ENCODE measurements around the gene IDH3B.

The IDH3B gene

DNA sequence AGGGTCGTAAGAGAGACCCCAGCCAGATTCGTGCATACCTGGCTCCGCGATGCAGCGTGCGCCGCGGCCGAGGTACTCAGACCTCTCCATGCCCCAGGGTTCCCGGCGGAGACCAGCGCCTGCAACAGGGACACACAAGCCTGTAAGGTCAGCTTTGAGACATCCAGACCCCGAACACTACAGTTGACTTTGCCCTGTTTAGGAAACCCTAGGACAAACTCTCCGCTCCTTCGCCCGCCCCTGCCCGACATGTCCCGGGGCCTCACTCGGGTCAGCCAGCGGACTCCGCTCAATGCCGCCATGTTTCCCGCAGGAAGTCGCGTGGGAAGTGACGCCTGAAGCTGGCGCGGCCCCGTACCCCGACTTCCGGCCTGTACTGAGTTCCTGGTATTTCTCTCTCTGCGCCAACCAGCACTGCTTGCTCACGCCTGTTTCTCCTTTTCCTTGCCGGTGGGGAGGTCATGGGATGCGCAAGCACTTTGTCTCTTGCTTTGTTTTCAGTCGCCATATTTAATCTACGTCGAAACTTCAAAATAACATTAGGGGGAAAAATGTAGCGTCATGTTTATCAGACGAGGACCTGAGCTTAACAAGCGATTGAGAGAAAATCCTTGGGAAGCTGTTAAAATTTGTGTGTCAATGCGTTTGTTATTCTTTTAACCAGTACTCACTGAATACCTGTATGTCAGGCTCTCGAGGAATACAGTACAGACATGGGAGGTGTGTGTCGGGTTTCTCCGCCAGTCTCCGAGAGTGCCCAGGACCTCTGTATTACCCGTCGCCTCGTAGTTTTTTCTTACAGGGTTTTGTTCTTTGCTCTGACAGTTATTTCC lies at the start of gene IDH3B:
IDH3B (minus strand) TSS at position 330 of the 833 bp plus-strand sequence; CDS start at position 302, 28 bp downstream.
- TF ChIP-seq, protein P1, sequence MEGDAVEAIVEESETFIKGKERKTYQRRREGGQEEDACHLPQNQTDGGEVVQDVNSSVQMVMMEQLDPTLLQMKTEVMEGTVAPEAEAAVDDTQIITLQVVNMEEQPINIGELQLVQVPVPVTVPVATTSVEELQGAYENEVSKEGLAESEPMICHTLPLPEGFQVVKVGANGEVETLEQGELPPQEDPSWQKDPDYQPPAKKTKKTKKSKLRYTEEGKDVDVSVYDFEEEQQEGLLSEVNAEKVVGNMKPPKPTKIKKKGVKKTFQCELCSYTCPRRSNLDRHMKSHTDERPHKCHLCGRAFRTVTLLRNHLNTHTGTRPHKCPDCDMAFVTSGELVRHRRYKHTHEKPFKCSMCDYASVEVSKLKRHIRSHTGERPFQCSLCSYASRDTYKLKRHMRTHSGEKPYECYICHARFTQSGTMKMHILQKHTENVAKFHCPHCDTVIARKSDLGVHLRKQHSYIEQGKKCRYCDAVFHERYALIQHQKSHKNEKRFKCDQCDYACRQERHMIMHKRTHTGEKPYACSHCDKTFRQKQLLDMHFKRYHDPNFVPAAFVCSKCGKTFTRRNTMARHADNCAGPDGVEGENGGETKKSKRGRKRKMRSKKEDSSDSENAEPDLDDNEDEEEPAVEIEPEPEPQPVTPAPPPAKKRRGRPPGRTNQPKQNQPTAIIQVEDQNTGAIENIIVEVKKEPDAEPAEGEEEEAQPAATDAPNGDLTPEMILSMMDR (IDR thresholded peaks at IDR 0.05; ENCODE audit: low read depth, low read length), result no peak
- DNase-seq (ENCODE audit: low read depth in 2 of 2), result peak; percentile 93 to 94
- peak within 1 kb of the TSS; percentile 99 to 100 for H3K4me3 ChIP-seq (replicated peaks in 1 of 2; ENCODE audit: low read depth in 2 of 2, low read length in 2 of 2)

DNA sequence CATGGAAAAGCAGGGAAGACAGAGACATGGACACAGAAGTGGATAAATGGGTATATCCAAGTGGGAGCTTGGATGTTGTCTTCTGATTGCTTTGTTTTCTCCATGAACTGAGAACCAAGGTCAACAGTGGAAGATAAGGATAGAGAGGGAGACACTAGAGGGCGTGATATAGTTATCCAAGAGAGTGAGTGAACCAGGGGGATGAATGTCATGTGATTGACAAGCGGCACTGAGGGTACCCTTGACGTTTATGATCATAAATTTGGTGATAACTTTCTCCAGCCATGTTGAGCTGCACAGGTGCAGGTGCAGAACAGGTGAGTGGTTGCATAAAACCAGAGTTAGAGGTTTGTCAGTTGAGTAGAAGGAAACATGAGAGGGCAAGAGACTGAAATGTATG lies 49.3 kb upstream of the IDH3B start:
- H3K4me3 ChIP-seq (replicated peaks in 1 of 2; ENCODE audit: low read depth in 2 of 2, low read length in 2 of 2), result no peak overlapping the region
- TF ChIP-seq, protein P1 (IDR thresholded peaks at IDR 0.05; ENCODE audit: low read depth, low read length), result no peak
- no peak for DNase-seq (ENCODE audit: low read depth in 2 of 2)

DNA sequence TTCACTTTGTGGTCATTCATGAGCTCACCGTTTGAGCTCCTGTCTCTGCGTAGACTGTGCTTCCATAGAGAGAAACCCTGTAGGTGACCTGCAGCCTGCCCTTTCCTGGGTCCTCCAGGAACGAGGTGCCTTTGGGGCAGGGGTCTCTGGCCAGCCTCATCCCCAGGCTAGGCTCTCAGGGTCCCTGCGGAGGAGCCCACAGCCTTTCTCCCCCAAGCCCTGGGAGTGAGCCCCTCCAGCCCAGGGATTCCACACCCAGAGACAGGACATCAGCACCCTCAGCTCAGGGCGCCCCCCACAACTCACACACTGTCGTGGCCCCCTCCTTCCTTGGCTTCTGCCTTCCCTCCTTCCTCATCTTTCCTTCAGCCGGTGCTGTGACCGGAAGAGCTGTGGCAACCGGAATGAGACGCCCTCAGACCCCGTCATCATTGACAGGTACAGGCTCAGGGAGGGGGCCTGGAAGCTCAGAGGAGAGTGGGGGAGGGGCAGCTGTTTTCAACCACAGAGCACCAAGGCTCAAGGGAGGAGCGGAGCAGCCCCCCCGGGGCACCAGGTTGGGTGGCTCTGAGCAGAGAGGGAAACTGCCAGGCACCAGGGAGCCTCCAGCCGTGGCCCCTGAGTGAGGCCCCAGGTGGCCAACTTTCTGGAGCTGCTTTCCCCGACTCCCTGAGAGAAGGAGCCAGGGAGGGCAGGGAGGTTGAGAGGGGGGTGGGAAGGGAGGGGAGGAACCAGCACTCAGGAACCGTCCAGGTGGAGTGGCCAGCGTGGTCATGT lies 45.4 kb upstream of the IDH3B start:
- H3K4me3 ChIP-seq (replicated peaks in 1 of 2; ENCODE audit: low read depth in 2 of 2, low read length in 2 of 2), result no peak overlapping the region
- no peak for DNase-seq (ENCODE audit: low read depth in 2 of 2)
- TF ChIP-seq, protein P1 (IDR thresholded peaks at IDR 0.05; ENCODE audit: low read depth, low read length), result no peak

DNA sequence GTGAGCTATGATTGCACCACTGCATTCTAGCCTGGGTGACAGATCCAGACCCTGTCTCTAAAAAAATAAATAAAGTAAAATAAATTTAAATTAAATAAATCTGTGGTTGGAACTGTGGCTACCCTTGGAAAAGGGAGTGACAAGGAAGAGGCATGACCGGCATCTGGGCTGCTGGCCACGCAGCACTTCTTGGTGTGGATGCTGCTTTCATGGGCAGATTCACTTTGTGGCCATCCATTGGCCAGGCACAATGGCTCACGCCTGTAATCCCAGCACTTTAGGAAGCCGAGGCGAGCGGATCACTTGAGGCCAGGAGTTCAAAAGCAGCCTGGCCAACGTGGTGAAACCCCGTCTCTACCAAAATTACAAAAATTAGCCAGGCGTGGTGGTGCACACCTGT lies 44.6 kb upstream of the IDH3B start:
- TF ChIP-seq, protein P1 (IDR thresholded peaks at IDR 0.05; ENCODE audit: low read depth, low read length), result no peak
- no peak for DNase-seq (ENCODE audit: low read depth in 2 of 2)
- H3K4me3 ChIP-seq (replicated peaks in 1 of 2; ENCODE audit: low read depth in 2 of 2, low read length in 2 of 2), result no peak overlapping the region

DNA sequence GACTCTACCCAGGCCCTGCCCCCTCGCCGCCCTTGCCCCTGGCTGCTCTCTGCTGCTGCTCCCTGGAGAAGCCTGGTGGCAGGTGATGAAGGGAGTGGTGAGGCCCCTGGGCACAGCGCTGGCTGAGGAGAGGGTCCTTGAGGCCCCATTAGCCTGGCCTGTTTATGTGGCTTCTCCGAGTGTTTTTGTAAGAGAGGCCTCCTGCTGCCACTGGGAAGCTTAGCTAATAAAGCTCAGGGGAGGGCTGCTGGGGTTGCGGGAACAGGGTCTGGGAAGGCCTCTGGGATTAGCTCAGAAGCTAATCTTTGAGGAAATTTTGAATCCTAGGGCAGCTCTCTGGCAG lies 44.0 kb upstream of the IDH3B start:
- TF ChIP-seq, protein P1 (IDR thresholded peaks at IDR 0.05; ENCODE audit: low read depth, low read length), result no peak
- no peak for DNase-seq (ENCODE audit: low read depth in 2 of 2)
- no peak overlapping the region for H3K4me3 ChIP-seq (replicated peaks in 1 of 2; ENCODE audit: low read depth in 2 of 2, low read length in 2 of 2)

DNA sequence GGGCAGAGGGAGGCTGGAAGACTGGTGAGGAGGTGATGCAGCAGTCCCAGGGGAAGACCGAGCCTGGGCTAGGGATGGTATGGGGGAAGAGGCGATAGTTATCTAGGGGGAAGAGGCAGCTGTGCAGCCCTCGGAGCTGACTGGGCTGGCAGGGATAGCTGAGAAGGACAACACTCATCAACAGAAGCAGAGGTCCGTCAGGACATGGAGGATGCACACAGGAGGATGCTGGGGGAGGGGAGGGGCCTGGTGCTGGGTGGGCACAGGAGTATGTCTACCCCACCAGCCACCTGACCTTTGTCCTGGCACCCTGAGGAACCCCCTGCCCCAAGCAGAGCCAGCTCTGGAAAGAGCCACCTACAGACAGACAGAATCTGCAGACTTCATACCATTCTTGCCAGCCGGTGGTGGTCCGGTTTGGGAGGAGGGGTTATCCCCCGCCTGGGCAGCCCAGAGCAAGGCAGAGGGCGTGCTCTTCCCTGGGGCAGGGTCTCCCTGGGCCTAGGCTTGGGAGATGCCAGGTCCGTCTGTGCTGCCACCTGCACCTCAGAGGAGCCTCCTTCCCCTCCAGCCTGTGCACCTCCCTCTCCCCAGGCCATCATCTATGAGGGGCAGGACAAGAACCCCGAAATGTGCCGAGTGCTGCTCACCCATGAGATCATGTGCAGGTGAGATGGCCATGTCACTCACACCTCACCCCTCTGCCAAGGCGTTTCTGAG lies 43.5 kb upstream of the IDH3B start:
- TF ChIP-seq, protein P1 (IDR thresholded peaks at IDR 0.05; ENCODE audit: low read depth, low read length), result no peak
- DNase-seq (ENCODE audit: low read depth in 2 of 2), result no peak
- no peak overlapping the region for H3K4me3 ChIP-seq (replicated peaks in 1 of 2; ENCODE audit: low read depth in 2 of 2, low read length in 2 of 2)

Measured in cardiac fibroblast (primary cell).